Activated CD8-positive, alpha-beta memory T cell treated with anti-CD3 and anti-CD28 coated beads, Interleukin-2, amount 50 U/mL, for 1 hour (primary cell): ENCODE results near the gene NIPAL1.
A peak's percentile ranks its signal among the peaks of the same experiment; 100 is the strongest.
"Not testable (repeated sequence)": the region's sequence is repeated elsewhere in the genome, so short reads cannot be mapped to it uniquely, and the experiment has no call there.

ENCODE experiments used
- DNase-seq: peaks from one replicate; pipeline ENCODE4 v3.0.0-alpha.2; 2020; ENCODE audit errors: extremely low read depth

Gene NIPAL1

DNA sequence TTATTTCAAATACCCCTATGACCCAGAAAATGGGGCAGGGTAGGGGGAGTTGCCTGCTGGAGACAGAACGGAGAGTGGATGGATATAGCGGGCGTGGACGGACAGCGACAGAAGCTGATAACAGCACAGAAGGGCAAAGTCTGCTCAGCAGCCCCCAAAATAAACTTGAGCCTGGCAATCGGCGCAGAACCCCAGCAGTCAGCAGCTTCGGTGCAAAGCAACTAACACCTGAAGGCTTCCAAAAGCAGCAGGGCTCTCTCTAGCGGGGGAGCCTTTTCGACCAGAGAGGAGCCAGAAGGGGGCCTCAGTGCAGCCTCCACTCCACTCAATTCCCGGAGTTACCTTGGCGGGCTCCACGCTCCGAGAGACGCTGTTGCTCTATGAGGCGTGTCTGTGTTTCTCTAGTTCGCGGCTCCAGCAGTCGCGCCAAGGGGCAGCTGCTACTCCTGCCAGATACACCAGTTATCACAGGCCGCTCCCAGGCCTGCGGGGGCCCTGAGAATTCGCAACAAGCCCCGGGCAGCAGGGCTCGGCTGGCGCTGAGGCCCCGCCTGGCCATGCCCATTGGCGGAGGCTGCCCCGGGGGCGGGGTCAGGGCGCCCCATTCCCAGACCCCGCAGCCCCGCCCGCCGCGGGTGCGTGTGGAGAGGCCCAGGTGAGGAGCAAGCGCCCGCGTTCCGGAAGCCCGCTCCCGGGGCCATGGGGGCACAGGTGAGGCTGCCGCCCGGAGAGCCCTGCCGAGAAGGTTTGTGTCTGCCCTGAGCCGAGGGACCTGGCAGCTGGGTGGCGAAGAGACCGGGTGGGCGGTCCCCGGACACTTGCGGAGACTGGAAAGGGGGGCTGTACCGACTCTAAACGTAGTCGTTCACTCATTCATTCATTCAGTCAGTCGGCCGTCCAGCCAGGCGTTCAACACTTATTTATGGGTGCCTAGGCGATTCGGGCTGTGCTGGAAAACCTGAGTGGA, at the start of gene NIPAL1, which contains the start of gene CNGA1:
TSS of gene NIPAL1 (plus strand) at position 632 of the 967 bp plus-strand sequence. CDS start at position 700, 68 bp downstream.
TSS of gene CNGA1 (minus strand) at position 541 of the 967 bp plus-strand sequence. CDS start 63,992 bp downstream, outside the sequence.
- DNase-seq, result peak; percentile 8

DNA sequence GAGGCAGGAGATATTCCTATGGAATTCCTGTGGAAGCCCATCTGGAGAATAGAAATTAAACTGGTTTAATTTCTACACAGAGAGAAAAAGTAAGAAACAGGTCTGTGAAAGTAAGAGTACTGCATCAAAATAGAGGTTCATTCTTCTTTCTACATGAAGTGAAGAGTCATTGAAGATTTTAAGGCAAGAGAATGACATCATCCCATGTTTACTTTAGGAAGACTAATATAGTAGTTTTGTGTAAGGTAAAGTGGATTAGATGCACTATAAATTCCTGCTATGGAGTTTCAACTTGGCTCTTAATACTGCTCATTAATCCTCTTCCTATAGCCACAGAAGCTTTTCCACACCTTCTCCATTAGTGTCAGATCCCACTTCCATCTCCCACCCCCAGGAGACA, 47.7 kb upstream of the NIPAL1 start:
- DNase-seq, result no peak

DNA sequence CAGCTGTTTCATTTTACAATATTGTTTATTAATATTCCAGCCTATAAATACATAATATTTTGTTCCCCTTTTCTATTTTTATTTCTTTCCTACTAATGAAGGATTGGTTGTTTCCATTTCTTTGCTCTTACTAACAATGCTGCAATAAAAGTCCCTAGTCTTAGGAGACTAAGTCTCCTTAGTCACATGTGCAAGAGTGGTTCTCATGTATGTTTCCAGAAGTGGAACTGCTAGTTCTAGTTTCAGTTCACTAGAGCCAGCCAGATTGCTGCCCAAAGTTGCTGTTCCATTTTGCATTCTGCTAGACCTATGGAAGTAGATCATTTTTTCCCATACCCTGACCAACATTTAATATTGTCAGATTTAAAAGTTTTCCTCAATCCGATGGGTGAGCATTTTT, 44.4 kb upstream of the NIPAL1 start:
- no peak for DNase-seq

DNA sequence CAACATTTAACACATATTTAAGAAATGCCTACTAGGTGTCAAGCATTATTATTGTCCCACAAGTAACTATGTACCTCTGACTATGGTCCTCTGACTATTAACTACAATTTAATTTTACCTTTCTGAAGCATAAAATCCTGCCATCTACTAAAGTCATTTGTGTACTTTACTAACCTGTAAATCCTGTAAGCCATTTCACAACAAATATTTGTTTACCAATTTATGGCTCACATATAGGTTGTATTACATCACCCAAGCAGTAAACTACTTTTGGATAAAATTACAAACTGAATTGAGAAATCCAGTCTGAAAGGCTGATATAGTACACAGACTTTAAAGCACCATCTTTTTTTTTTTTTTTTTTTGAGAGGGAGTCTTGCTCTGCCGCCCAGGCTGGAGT, 43.9 kb upstream of the NIPAL1 start:
- no peak for DNase-seq

DNA sequence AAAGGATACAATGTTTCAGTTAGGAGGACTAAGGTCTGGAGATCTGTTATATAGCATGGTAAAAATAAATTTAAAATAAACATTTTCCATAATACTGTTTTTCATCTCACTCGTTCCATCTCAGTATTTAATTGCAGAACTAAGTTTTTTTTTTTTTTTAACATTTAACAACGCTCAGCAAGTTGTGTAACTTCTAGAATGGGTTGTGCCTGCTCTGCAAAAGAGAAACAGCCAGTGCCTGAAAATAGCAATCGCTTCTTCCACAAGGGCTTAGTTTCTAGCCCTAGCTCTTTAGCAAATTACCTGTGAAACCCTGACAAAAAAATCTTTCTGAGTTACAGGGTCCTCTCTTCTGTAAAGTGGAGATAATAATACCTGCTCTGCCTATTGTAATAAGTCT, 42.0 kb upstream of the NIPAL1 start:
- no peak for DNase-seq

DNA sequence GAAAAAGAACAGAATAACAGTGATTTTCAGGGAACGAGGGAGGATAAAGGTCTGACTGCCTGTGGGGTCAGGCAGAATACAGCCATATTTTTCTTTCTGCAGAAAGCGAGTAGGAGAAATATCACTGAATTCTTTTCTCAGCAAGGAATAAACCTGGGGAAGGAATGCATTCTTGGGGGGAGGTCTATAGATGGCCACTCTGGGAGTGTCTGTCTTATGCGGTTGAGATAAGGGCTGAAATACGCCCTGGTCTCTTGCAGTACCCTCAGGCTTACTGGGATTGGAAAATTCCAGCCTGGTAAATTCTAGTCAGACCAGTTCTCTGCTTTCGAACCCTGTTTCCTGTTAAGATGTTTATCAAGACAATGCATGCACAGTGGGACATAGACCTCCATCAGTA, 26.4 kb upstream of the NIPAL1 start:
- DNase-seq, result no peak

DNA sequence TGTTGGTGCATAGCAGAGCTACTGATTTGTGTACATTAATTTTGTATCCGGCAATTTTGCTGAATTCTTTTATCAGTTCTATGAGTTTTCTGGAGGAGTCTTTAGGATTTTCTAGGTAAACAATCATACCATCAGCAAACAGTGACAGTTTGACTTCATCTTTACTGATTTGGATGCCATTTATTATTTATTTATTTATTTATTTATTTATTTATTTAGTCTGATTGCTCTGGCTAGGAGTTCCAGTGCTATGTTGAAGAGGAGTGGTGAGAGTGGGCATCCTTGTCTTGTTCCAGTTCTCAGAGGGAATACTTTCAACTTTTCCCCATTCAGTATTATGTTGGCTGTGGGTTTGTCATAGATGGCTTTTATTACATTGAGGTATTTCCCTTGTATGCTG, 24.1 kb upstream of the NIPAL1 start:
- not testable (repeated sequence) for DNase-seq

DNA sequence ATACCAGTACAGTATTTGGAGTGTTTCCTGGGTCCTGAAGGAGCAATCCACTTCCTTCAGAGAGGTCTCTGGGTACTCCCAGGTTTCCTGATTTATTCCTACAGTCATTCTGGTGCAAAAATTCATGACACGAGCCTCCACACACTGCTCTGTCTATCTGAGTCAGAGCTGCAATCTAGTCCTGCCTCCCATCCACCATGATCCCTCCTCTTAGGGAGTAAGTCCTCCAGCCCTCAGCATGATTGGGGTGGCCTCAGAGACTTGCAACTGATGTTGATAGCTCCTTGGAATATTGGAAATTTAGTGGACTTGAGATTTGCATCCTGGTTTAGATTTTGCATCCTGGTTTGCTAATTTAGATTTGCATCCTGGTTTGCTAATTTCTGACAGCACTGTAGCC, 20.6 kb upstream of the NIPAL1 start:
- no peak for DNase-seq

DNA sequence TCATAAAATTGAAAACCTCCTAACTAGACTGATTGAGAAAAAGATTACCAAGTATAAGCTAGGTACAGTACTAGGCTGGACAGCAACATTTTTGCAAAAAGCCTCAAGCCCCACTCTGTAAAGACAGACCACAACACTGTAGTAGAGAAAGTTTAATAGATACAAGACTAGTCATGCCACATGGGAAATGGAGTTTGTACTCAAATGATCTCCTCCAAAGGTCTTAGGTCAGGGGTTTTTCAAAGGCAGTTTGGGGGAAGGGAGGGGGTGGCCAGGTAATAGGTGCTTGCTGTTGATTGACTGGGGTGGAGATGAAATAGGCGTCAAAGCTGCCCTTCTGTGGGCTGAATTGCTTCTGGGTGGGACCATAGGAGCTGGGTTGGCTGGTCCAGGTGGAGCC, 14.3 kb upstream of the NIPAL1 start:
- no peak for DNase-seq

DNA sequence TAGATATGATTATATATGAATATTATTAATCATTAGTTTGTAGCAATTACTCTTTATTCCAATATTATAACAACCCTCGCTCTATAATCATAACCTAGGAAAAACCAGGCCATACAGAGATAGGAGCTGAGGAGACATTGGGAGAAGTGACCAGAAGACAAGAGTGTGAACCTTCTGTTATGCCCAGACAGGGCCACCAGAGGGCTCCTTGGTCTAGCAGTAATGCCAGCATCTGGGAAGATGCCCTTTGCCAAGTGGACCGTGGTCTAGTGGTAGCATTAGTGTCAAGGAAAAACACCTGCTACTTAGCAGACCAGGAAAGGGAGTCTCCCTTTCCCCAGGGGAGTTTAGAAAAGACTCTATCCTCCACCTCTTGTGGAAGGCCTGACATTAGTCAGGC, 13.0 kb upstream of the NIPAL1 start:
- not testable (repeated sequence) for DNase-seq

DNA sequence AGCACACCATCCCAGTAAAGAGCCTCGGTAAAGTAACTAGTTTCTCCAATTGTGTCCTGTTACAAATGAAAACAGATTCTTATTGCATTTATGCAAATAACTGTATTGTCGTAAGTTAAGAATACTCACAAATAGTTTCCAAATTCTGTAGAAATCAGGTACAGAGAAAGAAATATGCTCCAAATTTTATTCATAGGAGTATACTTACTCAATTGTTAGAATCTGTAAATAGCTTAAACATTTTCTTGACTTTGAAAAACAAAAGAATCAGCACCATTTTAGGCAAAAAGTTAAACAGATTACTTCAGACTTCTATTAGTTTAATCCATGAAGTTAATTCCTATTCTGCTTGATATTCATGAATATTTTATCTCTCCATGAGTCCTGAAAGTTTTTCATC, 10.8 kb upstream of the NIPAL1 start:
- DNase-seq, result no peak

DNA sequence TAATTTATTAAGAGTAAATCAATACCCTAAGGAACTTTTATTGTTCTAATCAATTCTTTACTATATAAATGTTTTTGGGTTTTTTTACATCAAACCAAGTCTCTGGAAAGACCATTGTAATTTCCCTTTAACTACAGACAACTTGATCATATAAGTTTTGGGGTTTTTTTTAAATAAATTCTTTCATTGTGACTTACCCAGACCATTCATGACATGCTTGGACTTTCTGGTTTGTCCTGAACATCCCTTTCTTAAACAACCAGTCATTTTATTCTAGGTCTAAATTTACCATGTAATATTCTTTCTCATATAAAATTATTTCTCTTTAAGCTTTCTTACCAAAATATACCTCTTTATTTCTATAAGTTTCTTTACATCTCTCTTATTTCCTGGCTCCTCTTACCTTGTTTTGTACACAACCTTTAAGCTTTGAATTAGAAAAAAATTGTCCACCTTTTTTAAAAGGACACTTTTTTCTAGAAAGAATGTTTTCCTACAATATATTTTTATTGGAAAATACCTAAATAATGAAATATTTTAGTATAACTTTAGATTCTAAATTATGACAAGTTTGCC, 8.5 kb upstream of the NIPAL1 start:
- no peak for DNase-seq

DNA sequence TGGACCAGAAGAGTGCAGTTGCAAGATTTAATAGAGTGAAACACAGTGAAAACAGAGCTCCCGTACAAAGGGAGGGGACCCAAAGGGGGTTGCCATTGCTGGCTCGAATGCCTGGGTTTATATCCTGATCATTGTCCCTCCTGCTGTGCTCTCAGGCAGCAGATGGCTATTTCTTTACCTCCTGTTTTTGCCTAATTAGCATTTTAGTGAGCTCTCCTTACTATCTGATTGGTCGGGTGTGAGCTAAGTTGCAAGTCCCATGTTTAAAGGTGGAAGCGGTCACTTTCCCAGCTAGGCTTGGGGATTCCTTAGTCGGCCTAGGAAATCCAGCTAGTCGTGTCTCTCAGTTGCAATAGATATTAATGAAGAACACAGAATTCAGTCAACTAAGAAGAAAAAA, 5.7 kb upstream of the NIPAL1 start:
- DNase-seq, result not testable (repeated sequence)

DNA sequence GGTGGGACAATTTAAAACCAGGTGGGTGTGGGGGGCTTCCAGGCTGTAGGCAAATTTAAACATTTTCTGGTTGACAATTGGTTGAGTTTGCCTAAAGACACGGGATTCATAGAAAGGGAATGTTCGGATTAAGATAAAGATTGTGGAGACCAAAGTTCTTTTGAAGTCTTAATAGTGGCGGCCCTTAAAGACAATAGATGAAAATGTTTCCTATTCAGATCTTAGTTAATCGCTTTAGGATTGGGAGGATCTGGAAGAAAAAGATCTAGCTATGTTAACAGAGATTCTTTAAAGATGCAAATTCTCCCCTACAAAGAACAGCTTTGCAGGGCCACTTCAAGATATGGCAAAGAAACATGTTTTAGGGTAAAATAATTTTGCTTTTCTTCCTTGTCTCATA, 4.8 kb upstream of the NIPAL1 start:
- DNase-seq, result no peak

DNA sequence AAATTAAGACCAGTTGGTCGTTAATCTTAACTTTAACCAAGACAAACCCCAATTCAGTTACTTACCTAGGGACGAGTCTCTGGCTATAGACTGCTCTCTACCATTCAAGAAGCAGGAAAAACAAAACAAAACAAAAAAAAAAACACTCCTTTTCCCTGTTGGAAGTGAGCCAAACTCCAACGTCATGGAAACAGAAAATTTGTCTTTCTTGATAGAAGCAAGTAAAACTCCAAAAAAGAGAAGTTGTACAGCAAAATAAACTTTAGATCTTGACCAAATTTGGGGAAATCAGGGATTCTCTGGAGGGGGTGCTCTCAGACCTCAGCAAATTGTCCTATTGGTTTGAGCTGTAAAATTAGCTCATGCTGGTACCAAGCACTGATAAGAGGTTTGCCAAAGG, 3.7 kb upstream of the NIPAL1 start:
- no peak for DNase-seq

DNA sequence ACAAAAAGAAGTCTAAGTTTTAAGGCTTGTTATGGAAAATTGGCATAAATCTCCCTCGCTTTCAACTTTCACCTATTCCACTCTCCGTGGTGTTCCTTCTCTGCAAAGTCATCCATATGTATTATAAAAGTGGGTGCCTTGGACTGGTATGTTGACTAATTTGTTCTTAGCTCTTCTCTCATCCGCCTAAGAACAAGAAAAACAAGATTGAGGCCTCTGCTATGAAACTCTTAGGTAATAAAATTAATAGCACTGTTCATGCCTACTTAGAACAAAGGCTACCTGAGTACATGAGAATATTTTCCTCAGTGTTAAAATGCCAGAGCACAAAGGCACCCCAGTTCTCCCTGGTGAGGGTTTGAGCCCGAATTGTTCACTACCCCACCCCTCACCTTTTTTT, 1.4 kb upstream of the NIPAL1 start:
- no peak for DNase-seq

DNA sequence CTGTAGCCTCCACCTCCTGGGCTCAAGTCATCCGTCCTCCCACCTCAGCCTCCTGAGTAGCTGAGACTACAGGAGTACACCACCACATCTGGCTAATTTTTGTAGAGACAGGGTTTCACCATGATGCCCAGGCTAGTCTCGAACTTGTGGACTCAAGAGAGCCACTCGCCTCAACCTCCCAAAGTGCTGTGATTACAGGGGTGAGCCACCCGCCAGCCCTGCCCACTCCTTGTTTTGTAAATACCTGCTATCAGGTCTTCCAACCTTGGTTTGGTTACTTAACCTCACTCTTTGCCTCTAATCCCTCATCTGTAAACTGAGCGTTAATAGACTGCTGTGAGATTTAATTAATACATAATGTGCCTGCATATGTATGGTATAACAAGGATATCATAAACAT, 894 bp upstream of the NIPAL1 start:
- no peak for DNase-seq

DNA sequence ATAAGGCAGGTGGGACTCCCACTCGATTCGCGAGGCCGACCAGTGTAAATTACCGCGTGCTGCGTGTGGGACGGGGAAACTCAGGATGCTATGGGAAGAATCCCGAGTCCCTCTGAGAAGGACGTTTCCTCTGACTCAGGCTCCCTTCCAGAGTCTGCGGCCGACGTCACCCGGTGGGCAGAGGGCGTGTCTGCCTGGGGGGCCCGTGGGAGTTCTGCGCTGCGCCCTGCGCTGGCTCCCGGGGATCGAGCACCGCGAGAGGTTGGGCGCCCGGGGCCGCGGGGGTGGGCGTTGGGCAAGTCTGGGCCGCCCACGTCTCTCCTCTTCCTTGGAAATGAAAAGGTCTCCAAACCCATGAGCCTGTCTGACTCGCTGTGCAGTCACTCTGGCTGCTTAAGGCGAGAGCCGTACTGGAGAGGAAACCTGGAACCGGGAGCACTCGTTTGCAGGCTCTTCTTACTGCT, 568 bp downstream of the NIPAL1 start:
- no peak for DNase-seq

DNA sequence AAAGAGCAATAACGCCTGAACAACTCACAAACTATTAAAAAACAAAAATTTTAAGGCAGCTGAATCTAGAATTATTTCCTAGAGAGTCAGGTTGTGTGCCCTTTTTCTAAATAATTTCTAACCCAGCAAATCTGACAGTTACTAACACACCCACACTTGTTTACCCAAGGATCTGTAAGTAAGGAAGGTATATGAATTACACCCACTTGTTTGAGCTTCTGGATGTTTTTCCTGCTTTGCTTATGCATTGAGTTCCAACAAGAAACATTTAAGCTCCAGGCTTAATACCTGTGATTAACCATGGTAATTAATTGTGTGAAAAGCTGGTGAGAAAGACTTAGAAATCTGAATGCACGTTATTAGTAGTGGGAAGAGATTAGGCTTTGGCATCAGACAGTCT, 1.5 kb downstream of the NIPAL1 start:
- no peak for DNase-seq

DNA sequence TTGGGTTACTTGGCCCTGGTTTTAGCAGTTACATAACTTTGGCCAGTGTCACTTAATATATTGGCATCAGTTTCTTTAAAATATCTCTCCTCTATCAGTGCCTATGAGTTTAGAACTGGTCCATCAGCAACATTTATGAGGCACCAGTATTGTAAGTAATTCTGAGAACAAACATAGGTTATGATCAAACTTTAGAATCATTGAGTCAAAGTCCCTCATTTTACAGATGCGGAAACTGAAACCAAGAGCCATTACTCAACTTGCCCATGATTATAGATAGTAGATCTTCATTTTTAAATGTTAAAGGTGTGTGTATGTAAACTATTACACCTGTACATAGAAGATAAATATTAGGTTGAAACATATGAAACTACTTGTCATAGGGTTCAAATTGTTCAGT, 4.5 kb downstream of the NIPAL1 start:
- DNase-seq, result no peak

DNA sequence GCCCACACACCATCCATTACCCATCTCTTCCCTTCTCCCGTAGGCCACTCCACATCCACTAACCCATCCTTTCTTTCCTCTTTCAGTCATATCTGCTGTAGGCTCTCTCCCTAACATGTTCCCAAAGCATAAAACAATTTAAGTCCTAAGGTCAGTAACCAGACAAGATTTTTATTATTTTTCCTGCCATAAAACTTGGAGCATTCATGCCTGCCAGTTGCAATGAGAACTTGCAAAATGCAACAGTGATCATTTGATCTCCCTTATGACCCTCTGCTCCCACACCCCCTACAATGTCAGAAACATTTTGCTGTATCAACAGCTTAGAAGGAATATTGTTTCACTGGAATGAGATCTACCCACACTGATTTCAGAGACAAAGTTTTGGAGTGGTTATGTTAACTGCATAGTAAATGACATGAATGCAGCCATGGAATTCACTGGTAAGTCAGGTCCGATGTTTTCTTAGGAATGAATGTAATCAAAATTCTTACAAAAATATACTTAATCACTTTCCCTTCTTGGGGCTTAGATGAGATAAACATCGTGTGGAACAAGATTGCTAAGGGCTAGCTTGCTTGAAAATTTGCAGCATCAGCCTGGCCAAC, 5.7 kb downstream of the NIPAL1 start:
- no peak for DNase-seq

DNA sequence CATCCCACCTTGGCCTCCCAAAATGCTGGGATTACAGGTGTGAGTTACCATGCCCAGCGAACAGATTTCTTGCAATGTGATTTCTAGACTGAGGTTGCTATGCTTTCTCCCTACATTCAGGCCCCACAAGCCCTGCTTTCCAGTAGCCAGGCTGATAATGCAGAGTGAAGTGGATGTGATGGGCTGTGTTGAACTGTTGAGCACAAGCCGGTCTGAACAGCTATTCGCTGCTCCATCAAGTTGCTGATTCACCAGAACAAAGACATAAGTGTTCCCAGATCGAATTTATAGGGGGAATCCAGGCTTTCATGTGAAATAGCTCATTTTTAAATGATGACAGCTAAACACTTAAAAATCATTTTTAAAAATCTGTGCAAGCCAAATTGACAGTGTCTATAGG, 8.0 kb downstream of the NIPAL1 start:
- no peak for DNase-seq

DNA sequence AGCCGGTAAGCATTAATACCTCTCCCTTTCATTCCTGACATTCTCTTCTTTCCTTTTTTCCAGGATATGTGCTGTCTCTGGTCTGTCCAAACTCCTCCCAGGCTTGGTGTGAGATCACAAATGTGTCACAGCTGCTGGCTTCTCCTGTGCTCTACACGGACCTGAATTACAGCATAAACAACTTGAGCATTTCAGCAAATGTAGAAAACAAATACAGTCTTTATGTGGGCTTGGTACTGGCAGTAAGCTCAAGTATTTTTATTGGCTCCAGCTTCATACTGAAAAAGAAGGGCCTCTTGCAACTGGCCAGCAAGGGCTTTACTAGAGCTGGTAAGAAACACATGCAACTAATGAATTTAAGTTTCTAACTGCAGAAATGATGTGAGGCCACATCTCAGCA, 8.4 kb downstream of the NIPAL1 start:
- no peak for DNase-seq
